HepG2 (cell line): ENCODE data around the gene APEX2. TPM values are rescaled to one million over a fixed set of nuclear protein-coding genes. Genes with fewer than 3 reads are reported as not detected.

Experiments used
- ATAC-seq: fragments of 200-7000 bp; cut with Tn5 transposase; 3 replicates; pipeline ENCODE4 v1.9.1; 2020; ENCODE audit warnings: mild to moderate bottlenecking, moderate library complexity
- BruUV-seq: library from RNA; stranded (reverse); fragments of 400-500 nt; replicated peaks from 2 replicates; lab custom pipeline; 2021; lab: Mats Ljungman, UMichigan
- CTCF ChIA-PET: fragments of 300-600 bp; formaldehyde crosslinking; extraction: SDS; loops from one replicate; lab custom pipeline; 2021; ENCODE audit warnings: low total read pairs, inconsistent platforms, low intra/inter-chr PET ratio; lab: Yijun Ruan, JAX
- POLR2A ChIA-PET: fragments of 350-600 bp; sonication (Branson Sonifier 250); formaldehyde crosslinking; loops from one replicate; lab custom pipeline; 2020; ENCODE audit warnings: antibody characterized with exemption, inconsistent platforms; lab: Yijun Ruan, JAX
- DNase-seq: peaks from one replicate; pipeline ENCODE4 v3.0.0-alpha.2; 2015; ENCODE audit warnings: low spot score
- FAIRE-seq: peaks from 3 replicates; lab custom pipeline; 2011; peaks lifted over from hg19 to GRCh38; lab: Jason Lieb, UNC
- H2AFZ ChIP-seq: one replicate; pipeline ENCODE4 v1.6.1; 2011; ENCODE audit warnings: low read length, inconsistent platforms
- H3K27ac ChIP-seq: fragments of 300-600 bp; 3 replicates; pipeline ENCODE4 v1.8.0; 2011; ENCODE audit warnings: mixed run types, mild to moderate bottlenecking, mixed read lengths, low read length, inconsistent platforms; ENCODE audit not compliant: insufficient read depth; ENCODE audit errors: extremely low read length
- H3K27me3 ChIP-seq, 2 experiments: fragments of 200-600 bp in 1 of 2; 2 replicates in 1 of 2; 3 replicates in 1 of 2; pipeline versions ENCODE4 v1.6.0 to v1.8.0; 2011; ENCODE audit warnings: low read length in 2 of 2, mild to moderate bottlenecking in 2 of 2, moderate library complexity in 2 of 2, inconsistent platforms in 1 of 2; ENCODE audit not compliant: insufficient read depth in 2 of 2, control insufficient read depth in 1 of 2
- H3K36me3 ChIP-seq, 2 experiments: fragments of 200-600 bp in 1 of 2; replicated peaks in 1 of 2; 2 replicates in 1 of 2; 3 replicates in 1 of 2; pipeline versions ENCODE4 v1.5.1 to v1.8.0; 2011; ENCODE audit warnings: low read length in 2 of 2, inconsistent platforms in 1 of 2; ENCODE audit not compliant: insufficient read depth in 2 of 2, control insufficient read depth in 1 of 2
- H3K4me1 ChIP-seq: 2 replicates; pipeline ENCODE4 v1.5.1; 2012; ENCODE audit warnings: low read length, inconsistent platforms; ENCODE audit not compliant: insufficient read depth
- H3K4me2 ChIP-seq: 2 replicates; pipeline ENCODE4 v1.6.0; 2011; ENCODE audit warnings: low read depth, low read length, inconsistent platforms
- H3K4me3 ChIP-seq, 3 experiments: fragments of 200-600 bp in 1 of 3; sonication (generic), shearing (Covaris generic) in 1 of 3; replicated peaks in 1 of 3; 2 replicates each; pipeline ENCODE4 v1.5.1; 2011 to 2016; ENCODE audit warnings: low read length in 3 of 3, inconsistent platforms in 2 of 3, low read depth in 2 of 3, mild to moderate bottlenecking in 2 of 3, control low read depth in 1 of 3, mixed read lengths in 1 of 3; ENCODE audit not compliant: insufficient read depth in 1 of 3
- H3K79me2 ChIP-seq: one replicate; pipeline ENCODE4 v1.6.1; 2011; ENCODE audit warnings: low read length, inconsistent platforms; ENCODE audit not compliant: insufficient read depth
- H3K9ac ChIP-seq: 2 replicates; pipeline ENCODE4 v1.6.0; 2011; ENCODE audit warnings: mild to moderate bottlenecking, low read depth, low read length, inconsistent platforms; ENCODE audit not compliant: insufficient read depth
- H3K9me3 ChIP-seq: 2 replicates; pipeline ENCODE4 v1.5.1; 2012; ENCODE audit warnings: mild to moderate bottlenecking, low read length
- H4K20me1 ChIP-seq: 2 replicates; pipeline ENCODE4 v1.6.0; 2011; ENCODE audit warnings: inconsistent platforms, mild to moderate bottlenecking, low read length, moderate library complexity; ENCODE audit not compliant: insufficient read depth
- FOSL1 ChIP-seq: sonication (generic); formaldehyde crosslinking; IDR thresholded peaks from 2 replicates; pipeline ENCODE4 v1.9.0; 2021; ENCODE audit warnings: missing genetic modification reagents, borderline replicate concordance
- FOSL2 ChIP-seq: sonication (generic); formaldehyde crosslinking; IDR thresholded peaks from 2 replicates; pipeline ENCODE4 v1.4.0; 2020; ENCODE audit warnings: missing genetic modification reagents
- FOXA1 ChIP-seq, 2 experiments: fragments of 450-650 bp in 1 of 2; sonication (generic) in 1 of 2; formaldehyde crosslinking in 1 of 2; IDR thresholded peaks; 2 replicates each; pipeline versions ENCODE4 v1.4.0 to v1.6.1; 2016 to 2020; ENCODE audit warnings: missing genetic modification reagents in 1 of 2
- NR1H2 ChIP-seq: sonication (generic); formaldehyde crosslinking; IDR thresholded peaks from 2 replicates; pipeline ENCODE4 v1.8.1; 2022; ENCODE audit warnings: low read depth, missing genetic modification reagents, borderline replicate concordance
- SRY ChIP-seq: sonication (generic); formaldehyde crosslinking; IDR thresholded peaks from 2 replicates; pipeline ENCODE4 v1.8.0; 2022; ENCODE audit warnings: mild to moderate bottlenecking, missing genetic modification reagents
- ZNF431 ChIP-seq: sonication (generic); formaldehyde crosslinking; IDR thresholded peaks from 2 replicates; pipeline ENCODE4 v1.9.0; 2022; ENCODE audit warnings: missing genetic modification reagents, low read depth, mild to moderate bottlenecking, borderline replicate concordance
- ZNF543 ChIP-seq: sonication (generic); formaldehyde crosslinking; IDR thresholded peaks from 2 replicates; pipeline ENCODE4 v1.4.0; 2020; ENCODE audit warnings: mild to moderate bottlenecking, missing genetic modification reagents
- ZNF616 ChIP-seq: sonication (generic); formaldehyde crosslinking; IDR thresholded peaks from 2 replicates; pipeline ENCODE4 v1.5.0; 2020; ENCODE audit warnings: low read depth, mild to moderate bottlenecking, missing genetic modification reagents
- WGBS: methylation state at CpG from one replicate; pipeline ENCODE4 v1.1.6; 2017; ENCODE audit warnings: low lambda C conversion rate; 5-methylcytosine and 5-hydroxymethylcytosine counted together
- in situ Hi-C: cut with HindIII; loops from 2 replicates; pipeline ENCODE4 v1.10.0; 2017; ENCODE audit warnings: low pct_unique_long_range_greater_than_20kb; ENCODE audit not compliant: extremely low pct_ligation_motif_present
- intact Hi-C: fragments of 100-400 bp; cut with micrococcal nuclease; formaldehyde crosslinking; loops from one replicate; pipeline ENCODE4 v1.10.0; 2022; ENCODE audit not compliant: unreplicated experiment
- polyA plus RNA-seq, 8 experiments: library from polyadenylated mRNA; depleted of rRNA in 3 of 8; stranded (reverse) in 7 of 8; unstranded in 1 of 8; fragments of >200 nt; fragmentation: Illumina TruSeq in 4 of 8; extraction: Trizol in 4 of 8; gene quantifications; 2 replicates each; pipeline versions ENCODE4 v1.2.1 to v1.2.3, GENCODE V29; 2011 to 2016; ENCODE audit warnings: low read depth in 4 of 8, missing spikeins in 1 of 8, mixed read lengths in 1 of 8; ENCODE audit not compliant: insufficient read depth in 1 of 8
- total RNA-seq, 5 experiments: library from RNA; depleted of rRNA; stranded (reverse); fragments of >200 nt; fragmentation: Illumina TruSeq; extraction: Trizol; gene quantifications; 2 replicates each; pipeline ENCODE4 v1.2.3, GENCODE V29; 2016; ENCODE audit warnings: low read depth in 1 of 5
- TF ChIP-seq, protein P1 (sequence below): sonication (generic); formaldehyde crosslinking; IDR thresholded peaks from 2 replicates; pipeline ENCODE4 v1.9.0; 2021; ENCODE audit warnings: mild to moderate bottlenecking, missing genetic modification reagents
- TF ChIP-seq, protein P2 (sequence below): sonication (generic); formaldehyde crosslinking; IDR thresholded peaks from 2 replicates; pipeline ENCODE4 v1.4.0; 2020; ENCODE audit warnings: missing genetic modification reagents, borderline replicate concordance

The APEX2 gene
- total and polyA plus RNA-seq, 2 of the 13 experiments (the other 11 are each of a cell fraction or from before 2014, with no cell fraction given): 12.7 to 17.8 TPM

DNA sequence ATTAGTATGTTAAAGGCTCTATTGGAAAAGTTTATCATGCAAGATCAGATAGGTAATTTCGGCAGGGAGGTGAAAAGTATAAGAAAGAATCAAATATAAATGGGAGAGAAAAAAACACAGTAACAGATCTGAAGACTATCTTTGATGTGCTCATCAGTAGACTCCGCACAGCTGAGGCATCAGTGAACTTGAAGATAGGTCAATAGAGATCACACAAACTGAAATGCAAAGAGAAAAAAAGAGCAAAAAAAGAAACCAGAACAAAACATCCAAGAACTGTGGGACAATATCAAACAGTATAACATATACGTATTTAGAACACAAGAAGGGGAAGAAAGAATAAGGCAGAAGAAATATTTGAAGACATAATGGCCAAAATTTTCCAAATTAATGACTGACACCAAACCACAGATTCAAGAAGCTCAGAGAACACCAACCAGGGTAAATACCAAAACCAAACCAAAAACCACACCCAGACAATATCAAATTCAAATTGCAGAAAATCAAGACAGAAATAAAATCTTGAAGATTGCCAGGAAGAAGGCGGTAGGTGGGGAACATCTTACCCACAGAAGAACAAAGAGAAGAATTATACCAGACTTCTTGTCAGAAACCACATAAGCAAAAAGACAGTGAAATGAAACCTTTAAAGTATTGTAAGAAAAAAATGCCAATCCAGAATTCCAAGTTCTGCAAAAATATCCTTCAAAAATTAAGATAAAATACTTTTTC, 35.2 kb upstream of the APEX2 start (continued):
- TF ChIP-seq, protein P1, sequence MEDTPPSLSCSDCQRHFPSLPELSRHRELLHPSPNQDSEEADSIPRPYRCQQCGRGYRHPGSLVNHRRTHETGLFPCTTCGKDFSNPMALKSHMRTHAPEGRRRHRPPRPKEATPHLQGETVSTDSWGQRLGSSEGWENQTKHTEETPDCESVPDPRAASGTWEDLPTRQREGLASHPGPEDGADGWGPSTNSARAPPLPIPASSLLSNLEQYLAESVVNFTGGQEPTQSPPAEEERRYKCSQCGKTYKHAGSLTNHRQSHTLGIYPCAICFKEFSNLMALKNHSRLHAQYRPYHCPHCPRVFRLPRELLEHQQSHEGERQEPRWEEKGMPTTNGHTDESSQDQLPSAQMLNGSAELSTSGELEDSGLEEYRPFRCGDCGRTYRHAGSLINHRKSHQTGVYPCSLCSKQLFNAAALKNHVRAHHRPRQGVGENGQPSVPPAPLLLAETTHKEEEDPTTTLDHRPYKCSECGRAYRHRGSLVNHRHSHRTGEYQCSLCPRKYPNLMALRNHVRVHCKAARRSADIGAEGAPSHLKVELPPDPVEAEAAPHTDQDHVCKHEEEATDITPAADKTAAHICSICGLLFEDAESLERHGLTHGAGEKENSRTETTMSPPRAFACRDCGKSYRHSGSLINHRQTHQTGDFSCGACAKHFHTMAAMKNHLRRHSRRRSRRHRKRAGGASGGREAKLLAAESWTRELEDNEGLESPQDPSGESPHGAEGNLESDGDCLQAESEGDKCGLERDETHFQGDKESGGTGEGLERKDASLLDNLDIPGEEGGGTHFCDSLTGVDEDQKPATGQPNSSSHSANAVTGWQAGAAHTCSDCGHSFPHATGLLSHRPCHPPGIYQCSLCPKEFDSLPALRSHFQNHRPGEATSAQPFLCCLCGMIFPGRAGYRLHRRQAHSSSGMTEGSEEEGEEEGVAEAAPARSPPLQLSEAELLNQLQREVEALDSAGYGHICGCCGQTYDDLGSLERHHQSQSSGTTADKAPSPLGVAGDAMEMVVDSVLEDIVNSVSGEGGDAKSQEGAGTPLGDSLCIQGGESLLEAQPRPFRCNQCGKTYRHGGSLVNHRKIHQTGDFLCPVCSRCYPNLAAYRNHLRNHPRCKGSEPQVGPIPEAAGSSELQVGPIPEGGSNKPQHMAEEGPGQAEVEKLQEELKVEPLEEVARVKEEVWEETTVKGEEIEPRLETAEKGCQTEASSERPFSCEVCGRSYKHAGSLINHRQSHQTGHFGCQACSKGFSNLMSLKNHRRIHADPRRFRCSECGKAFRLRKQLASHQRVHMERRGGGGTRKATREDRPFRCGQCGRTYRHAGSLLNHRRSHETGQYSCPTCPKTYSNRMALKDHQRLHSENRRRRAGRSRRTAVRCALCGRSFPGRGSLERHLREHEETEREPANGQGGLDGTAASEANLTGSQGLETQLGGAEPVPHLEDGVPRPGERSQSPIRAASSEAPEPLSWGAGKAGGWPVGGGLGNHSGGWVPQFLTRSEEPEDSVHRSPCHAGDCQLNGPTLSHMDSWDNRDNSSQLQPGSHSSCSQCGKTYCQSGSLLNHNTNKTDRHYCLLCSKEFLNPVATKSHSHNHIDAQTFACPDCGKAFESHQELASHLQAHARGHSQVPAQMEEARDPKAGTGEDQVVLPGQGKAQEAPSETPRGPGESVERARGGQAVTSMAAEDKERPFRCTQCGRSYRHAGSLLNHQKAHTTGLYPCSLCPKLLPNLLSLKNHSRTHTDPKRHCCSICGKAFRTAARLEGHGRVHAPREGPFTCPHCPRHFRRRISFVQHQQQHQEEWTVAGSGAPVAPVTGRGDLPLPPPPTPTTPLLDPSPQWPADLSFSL (CRISPR knock-in tag): no peak
- TF ChIP-seq SRY (CRISPR knock-in tag) (no peak), ZNF616 (CRISPR knock-in tag) (no peak), FOXA1 (IDR thresholded peaks at IDR 0.05) (no peak), FOXA1 (CRISPR knock-in tag; IDR thresholded peaks at IDR 0.05) (no peak)
- TF ChIP-seq, all 625 proteins: peak for 0

DNA sequence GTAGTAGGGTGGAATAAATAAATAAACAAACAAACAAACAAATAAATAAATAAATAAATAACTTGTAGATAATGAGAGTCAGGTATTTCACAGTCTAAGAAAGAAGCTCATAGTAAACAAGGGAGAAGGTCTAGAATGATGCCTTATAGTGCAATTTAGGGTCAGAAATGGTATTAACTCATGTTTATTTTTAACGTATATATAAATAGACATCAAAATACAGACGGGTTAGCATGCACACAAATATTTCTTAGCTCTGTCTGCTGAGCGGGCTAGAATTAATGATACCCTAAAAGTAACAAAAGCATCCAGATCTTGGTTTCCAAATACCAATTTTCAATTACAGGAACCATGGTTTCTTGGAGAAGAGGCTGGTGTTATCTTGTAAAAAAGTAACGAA, 22.8 kb upstream of the APEX2 start:
- TF ChIP-seq FOSL2 (CRISPR knock-in tag) (no peak), ZNF543 (CRISPR knock-in tag) (no peak), NR1H2 (CRISPR knock-in tag) (no peak), FOSL1 (CRISPR knock-in tag) (no peak), ZNF431 (no peak)
- TF ChIP-seq, protein P2, sequence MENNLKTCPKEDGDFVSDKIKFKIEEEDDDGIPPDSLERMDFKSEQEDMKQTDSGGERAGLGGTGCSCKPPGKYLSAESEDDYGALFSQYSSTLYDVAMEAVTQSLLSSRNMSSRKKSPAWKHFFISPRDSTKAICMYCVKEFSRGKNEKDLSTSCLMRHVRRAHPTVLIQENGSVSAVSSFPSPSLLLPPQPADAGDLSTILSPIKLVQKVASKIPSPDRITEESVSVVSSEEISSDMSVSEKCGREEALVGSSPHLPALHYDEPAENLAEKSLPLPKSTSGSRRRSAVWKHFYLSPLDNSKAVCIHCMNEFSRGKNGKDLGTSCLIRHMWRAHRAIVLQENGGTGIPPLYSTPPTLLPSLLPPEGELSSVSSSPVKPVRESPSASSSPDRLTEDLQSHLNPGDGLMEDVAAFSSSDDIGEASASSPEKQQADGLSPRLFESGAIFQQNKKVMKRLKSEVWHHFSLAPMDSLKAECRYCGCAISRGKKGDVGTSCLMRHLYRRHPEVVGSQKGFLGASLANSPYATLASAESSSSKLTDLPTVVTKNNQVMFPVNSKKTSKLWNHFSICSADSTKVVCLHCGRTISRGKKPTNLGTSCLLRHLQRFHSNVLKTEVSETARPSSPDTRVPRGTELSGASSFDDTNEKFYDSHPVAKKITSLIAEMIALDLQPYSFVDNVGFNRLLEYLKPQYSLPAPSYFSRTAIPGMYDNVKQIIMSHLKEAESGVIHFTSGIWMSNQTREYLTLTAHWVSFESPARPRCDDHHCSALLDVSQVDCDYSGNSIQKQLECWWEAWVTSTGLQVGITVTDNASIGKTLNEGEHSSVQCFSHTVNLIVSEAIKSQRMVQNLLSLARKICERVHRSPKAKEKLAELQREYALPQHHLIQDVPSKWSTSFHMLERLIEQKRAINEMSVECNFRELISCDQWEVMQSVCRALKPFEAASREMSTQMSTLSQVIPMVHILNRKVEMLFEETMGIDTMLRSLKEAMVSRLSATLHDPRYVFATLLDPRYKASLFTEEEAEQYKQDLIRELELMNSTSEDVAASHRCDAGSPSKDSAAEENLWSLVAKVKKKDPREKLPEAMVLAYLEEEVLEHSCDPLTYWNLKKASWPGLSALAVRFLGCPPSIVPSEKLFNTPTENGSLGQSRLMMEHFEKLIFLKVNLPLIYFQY (CRISPR knock-in tag): no peak
- Histone ChIP-seq H3K9me3 (no peaks in the 10 kb centered on the region), H3K36me3 (no peaks in the 10 kb centered on the region), H3K4me3 (no peak overlapping the region), H3K9ac (no peak overlapping the region), H3K4me2 (no peak overlapping the region), H3K27ac (no peak overlapping the region), H4K20me1 (no peaks in the 10 kb centered on the region), H3K79me2 (no peaks in the 10 kb centered on the region), H3K4me1 (peaks cover 17% of the 10 kb centered on the region; the same call in 1 of the 2 replicates), H2AFZ (no peak overlapping the region), H3K27me3 (no peaks in the 10 kb centered on the region)
- POLR2A ChIA-PET: no interaction called here
- FAIRE-seq: no peak
- CTCF ChIA-PET: no interaction called here
- WGBS: 95% methylated on average over 4 of the region's 4 CpGs
- ATAC-seq: no peak
- intact Hi-C loops: no loop called here
- in situ Hi-C loops: no loop called here
- BruUV-seq: no TSS peak
- no peak for DNase-seq
